H1 (cell line): Measurements from ENCODE around the gene KRT84. TPM values are rescaled to one million over a fixed set of nuclear protein-coding genes. Genes with fewer than 3 reads are reported as not detected.

Source experiments
- SIN3A ChIP-seq, 2 experiments: IDR thresholded peaks in 1 of 2; conservative IDR thresholded peaks in 1 of 2; 2 replicates each; pipeline ENCODE4 v1.6.1; 2011 to 2012; ENCODE audit warnings: low read length in 2 of 2, improper control_type of control experiment in 1 of 2, low read depth in 1 of 2, mild to moderate bottlenecking in 1 of 2
- polyA plus RNA-seq, 7 experiments: library from polyadenylated mRNA; depleted of rRNA in 3 of 7; stranded (reverse) in 5 of 7; unstranded in 2 of 7; fragments of >200 nt in 5 of 7; fragments of 200-250 nt in 2 of 7; gene quantifications; 1 replicate in 5 of 7; 2 replicates in 1 of 7; 4 replicates in 1 of 7; pipeline versions ENCODE4 v1.2.1 to v1.2.3, GENCODE V29; 2011 to 2013; ENCODE audit warnings: missing spikeins in 2 of 7, mixed read lengths in 2 of 7
- total RNA-seq: library from RNA; stranded (reverse); fragmentation: NEBNext Ultra II Directional; extraction: Animal tissue kit (Norgen Biotek cat#: 25700); gene quantifications from 2 replicates; pipeline ENCODE4 v1.2.1, GENCODE V29; 2021

Gene KRT84
- total and polyA plus RNA-seq, 2 of the 8 experiments (the other 6 are each of a cell fraction or from before 2014, with no cell fraction given) = not detected

GRCh38 chr12:52343550-52343949 lies 41.9 kb downstream of the KRT84 start (continued):
- TF ChIP-seq SIN3A (conservative IDR thresholded peaks at IDR 0.05 in 1 of 2, IDR thresholded peaks at IDR 0.05 in 1 of 2; ENCODE audit: low read depth in 1 of 2, low read length in 2 of 2) = no peak
